HG03439 (cell line): ENCODE measurements around the gene WBP1L.
A peak's percentile ranks its signal among the peaks of the same experiment; 100 is the strongest.
"Not testable (repeated sequence)": the region's sequence is repeated elsewhere in the genome, so short reads cannot be mapped to it uniquely, and the experiment has no call there.

Experiments
- ATAC-seq: cut with Tn5 transposase; IDR thresholded peaks from one replicate; pipeline ENCODE4 v1.9.1; 2021; ENCODE audit warnings: mild to moderate bottlenecking, moderate library complexity; ENCODE audit not compliant: unreplicated experiment

The WBP1L gene

GRCh38 chr10:102721954-102722353 is 21.8 kb upstream of the WBP1L start:
- no peak for ATAC-seq

- no peak for ATAC-seq
These were observed 19.8 kb upstream of the WBP1L start for GRCh38 chr10:102723989-102724388.

- ATAC-seq, result no peak
These were observed 17.5 kb upstream of the WBP1L start for GRCh38 chr10:102726274-102726673.

- ATAC-seq, result no peak
These were observed 16.5 kb upstream of the WBP1L start for GRCh38 chr10:102727037-102727818.

- no peak for ATAC-seq
These were observed 14.4 kb upstream of the WBP1L start for GRCh38 chr10:102729029-102730026.

GRCh38 chr10:102731222-102731800 is 12.4 kb upstream of the WBP1L start:
- ATAC-seq, result no peak

GRCh38 chr10:102732661-102733060 is 11.1 kb upstream of the WBP1L start:
- no peak for ATAC-seq

- ATAC-seq, result no peak
These were observed 8.6 kb upstream of the WBP1L start for GRCh38 chr10:102735065-102735562.

GRCh38 chr10:102738692-102739121 is 5.0 kb upstream of the WBP1L start:
- ATAC-seq, result no peak

- no peak for ATAC-seq
These were observed 3.5 kb upstream of the WBP1L start for GRCh38 chr10:102740229-102740628.

GRCh38 chr10:102741726-102742237 is 2.0 kb upstream of the WBP1L start:
- no peak for ATAC-seq

GRCh38 chr10:102742313-102742712 is 1.4 kb upstream of the WBP1L start:
- not testable (repeated sequence) for ATAC-seq

- ATAC-seq, result no peak
These were observed 615 bp upstream of the WBP1L start for GRCh38 chr10:102743078-102743587.

GRCh38 chr10:102744374-102745051 is 765 bp downstream of the WBP1L start:
- peak; percentile 7 for ATAC-seq

- no peak for ATAC-seq
These were observed 1.4 kb downstream of the WBP1L start for GRCh38 chr10:102745157-102745556.

- ATAC-seq, result no peak
These were observed 8.7 kb downstream of the WBP1L start for GRCh38 chr10:102752266-102752930.

- ATAC-seq, result no peak
These were observed 9.4 kb downstream of the WBP1L start for GRCh38 chr10:102752934-102753664.

GRCh38 chr10:102753718-102754117 is 10.0 kb downstream of the WBP1L start:
- ATAC-seq, result no peak

- ATAC-seq, result no peak
These were observed 13.6 kb downstream of the WBP1L start for GRCh38 chr10:102757323-102757722.
